Gastrocnemius medialis (tissue), 4 donors: ENCODE measurements around the gene GRM5.

Experiments used
- CTCF ChIP-seq, 5 experiments: fragments of 450-650 bp in 3 of 5; fragments of 200-600 bp in 2 of 5; sonication (generic) in 2 of 5; IDR thresholded peaks in 4 of 5; conservative IDR thresholded peaks in 1 of 5; 1 replicate in 4 of 5; 2 replicates in 1 of 5; pipeline ENCODE4 v1.5.1; 2016 to 2019; ENCODE audit warnings: antibody characterized with exemption in 5 of 5, mild to moderate bottlenecking in 3 of 5, moderate library complexity in 3 of 5
- POLR2A ChIP-seq, 2 donors: fragments of 450-650 bp; IDR thresholded peaks; one replicate each; pipeline ENCODE4 v1.6.1; 2017; ENCODE audit warnings: antibody characterized with exemption in 2 of 2, mild to moderate bottlenecking in 2 of 2, moderate library complexity in 2 of 2

DNA sequence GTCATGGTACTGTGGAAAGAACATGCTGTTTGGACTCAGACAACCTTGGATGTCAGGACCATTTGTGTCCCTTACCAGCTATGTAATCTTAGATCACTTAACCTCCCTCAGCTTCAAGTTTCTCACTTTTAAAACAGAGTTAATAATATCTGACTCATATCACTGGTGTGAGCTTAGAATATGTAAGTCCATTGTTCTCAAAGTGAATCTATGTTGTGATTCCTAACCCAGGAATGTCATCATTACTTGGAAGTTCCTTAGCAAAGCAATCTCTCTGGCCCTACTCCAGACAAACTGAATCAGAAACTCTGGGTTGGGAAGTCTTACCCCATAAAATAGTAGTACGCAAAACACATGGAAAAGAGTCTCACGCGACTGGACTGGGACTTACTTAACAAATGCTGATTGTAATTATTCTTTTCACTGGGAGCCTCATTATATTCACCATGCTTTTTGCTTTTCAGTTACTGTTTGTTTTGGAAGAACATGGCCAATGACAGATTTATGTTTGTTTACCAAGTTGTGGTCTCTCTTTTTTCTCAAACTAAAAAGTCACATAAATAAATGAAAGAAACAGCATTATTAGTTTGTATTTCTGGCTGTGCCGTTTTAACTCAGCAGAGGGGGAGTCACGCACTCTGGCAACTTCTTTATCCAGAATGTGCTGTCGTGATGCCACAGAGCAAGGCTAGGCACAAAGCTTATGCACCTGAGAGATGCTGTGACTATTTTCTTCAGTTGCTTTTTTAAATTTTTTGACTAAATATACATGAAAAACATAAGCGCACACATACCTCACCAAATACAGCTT lies 510.6 kb downstream of the GRM5 start:
- TF ChIP-seq CTCF (IDR thresholded peaks at IDR 0.05 in 4 of 5, conservative IDR thresholded peaks at IDR 0.05 in 1 of 5) (no peak), POLR2A (IDR thresholded peaks at IDR 0.05) (no peak)
